Gastroesophageal sphincter (tissue), 4 donors: ENCODE results near the gene SNX15. TPM values are rescaled to one million over a fixed set of nuclear protein-coding genes. Genes with fewer than 3 reads are reported as not detected.
A peak's percentile ranks its signal among the peaks of the same experiment; 100 is the strongest.

Experiments
- ATAC-seq: fragments of 150-250 bp; one replicate; pipeline ENCODE4 v1.9.1; 2016; ENCODE audit warnings: mild to moderate bottlenecking, moderate library complexity
- H3K27ac ChIP-seq, 4 donors: fragments of 200-600 bp; sonication (generic) in 3 of 4; 1 replicate in 3 of 4; 2 replicates in 1 of 4; pipeline ENCODE4 v1.5.1; 2016 to 2019
- H3K27me3 ChIP-seq: fragments of 200-600 bp; sonication (generic); one replicate; pipeline ENCODE4 v1.5.1; 2019
- H3K36me3 ChIP-seq, 2 donors: fragments of 200-600 bp; sonication (generic); one replicate each; pipeline ENCODE4 v1.5.1; 2019; ENCODE audit warnings: control low read depth in 1 of 2
- H3K4me1 ChIP-seq, 3 donors: fragments of 200-600 bp; sonication (generic); 1 replicate in 2 of 3; 2 replicates in 1 of 3; pipeline ENCODE4 v1.5.1; 2016 to 2019; ENCODE audit warnings: control low read depth in 2 of 3
- H3K4me3 ChIP-seq, 2 donors: fragments of 200-600 bp; sonication (generic); one replicate each; pipeline ENCODE4 v1.5.1; 2019; ENCODE audit warnings: mild to moderate bottlenecking in 1 of 2, moderate library complexity in 1 of 2
- H3K9me3 ChIP-seq, 3 donors: fragments of 200-600 bp; sonication (generic); one replicate each; pipeline ENCODE4 v1.5.1; 2017 to 2019; ENCODE audit warnings: control low read depth in 2 of 3
- EP300 ChIP-seq: sonication (generic); formaldehyde crosslinking; IDR thresholded peaks from one replicate; pipeline ENCODE4 v1.6.1; 2017; ENCODE audit warnings: antibody characterized with exemption, mild to moderate bottlenecking
- POLR2A ChIP-seq, 2 donors: fragments of 450-650 bp; IDR thresholded peaks; one replicate each; pipeline ENCODE4 v1.6.1; 2017; ENCODE audit warnings: antibody characterized with exemption in 2 of 2, mild to moderate bottlenecking in 2 of 2, moderate library complexity in 1 of 2
- POLR2AphosphoS5 ChIP-seq: sonication (generic); formaldehyde crosslinking; IDR thresholded peaks from one replicate; pipeline ENCODE4 v1.6.1; 2017; ENCODE audit warnings: antibody characterized with exemption
- WGBS, 2 donors: methylation state at CpG; one replicate each; pipeline ENCODE4 v1.1.5; 2018; ENCODE audit warnings: low coverage in 1 of 2; 5-methylcytosine and 5-hydroxymethylcytosine counted together
- total RNA-seq, 4 donors: library from RNA; depleted of rRNA; stranded (reverse); fragments of >200 nt; gene quantifications; one replicate each; pipeline ENCODE4 v1.1.0, GENCODE V29; 2016
- TF ChIP-seq, protein P1 (sequence below), 4 experiments: fragments of 200-600 bp in 2 of 4; fragments of 450-650 bp in 2 of 4; sonication (generic) in 1 of 4; IDR thresholded peaks; one replicate each; pipeline ENCODE4 v1.5.1; 2017 to 2019; ENCODE audit warnings: antibody characterized with exemption in 4 of 4, mild to moderate bottlenecking in 2 of 4, moderate library complexity in 2 of 4

The SNX15 gene
- total RNA-seq, 4 donors from 2014 or later: 23.6 to 42.5 (median 30.1) TPM

DNA sequence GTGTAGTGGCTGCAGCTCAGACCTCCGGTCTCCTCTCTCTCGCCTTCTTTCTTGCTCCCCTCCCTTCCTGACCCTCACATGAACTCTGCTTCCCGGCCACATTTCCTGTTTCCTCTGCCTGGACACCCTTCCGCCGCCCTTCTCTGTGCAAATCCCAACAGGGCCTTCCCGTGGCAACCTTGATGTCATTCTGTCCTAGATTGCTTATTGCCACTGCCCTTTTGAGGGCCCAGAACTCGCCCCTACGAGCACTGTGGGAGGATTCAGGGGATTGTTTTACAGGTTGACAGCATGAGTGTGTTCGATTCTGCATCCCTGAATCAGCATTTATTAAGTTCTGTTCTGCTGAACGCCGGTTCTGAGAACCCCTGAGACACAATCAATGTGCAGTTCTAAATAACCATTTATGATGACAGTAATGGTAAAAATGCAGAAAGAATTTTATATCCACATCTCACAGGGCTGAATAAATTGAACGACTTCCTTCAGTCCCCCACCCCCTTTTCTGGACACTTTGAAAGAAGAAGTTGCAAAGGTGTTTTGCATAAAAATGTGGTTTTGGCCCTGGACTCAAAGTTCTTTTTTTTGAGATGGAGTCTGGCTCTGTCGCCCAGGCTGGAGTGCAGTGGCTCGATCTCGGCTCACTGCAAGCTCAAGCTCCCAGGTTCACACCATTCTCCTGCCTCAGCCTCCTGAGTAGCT, 36.9 kb upstream of the SNX15 start:
- peak overlapping the region in 1 of 2 donors; percentile 28 for H3K4me3 ChIP-seq
- WGBS, 2 donors: 37 to 39% methylated on average over 9 to 12 of the region's 15 CpGs
- H3K27ac ChIP-seq: peak overlapping the region in 3 of 4 donors; percentile 1 to 52 (median 32)

DNA sequence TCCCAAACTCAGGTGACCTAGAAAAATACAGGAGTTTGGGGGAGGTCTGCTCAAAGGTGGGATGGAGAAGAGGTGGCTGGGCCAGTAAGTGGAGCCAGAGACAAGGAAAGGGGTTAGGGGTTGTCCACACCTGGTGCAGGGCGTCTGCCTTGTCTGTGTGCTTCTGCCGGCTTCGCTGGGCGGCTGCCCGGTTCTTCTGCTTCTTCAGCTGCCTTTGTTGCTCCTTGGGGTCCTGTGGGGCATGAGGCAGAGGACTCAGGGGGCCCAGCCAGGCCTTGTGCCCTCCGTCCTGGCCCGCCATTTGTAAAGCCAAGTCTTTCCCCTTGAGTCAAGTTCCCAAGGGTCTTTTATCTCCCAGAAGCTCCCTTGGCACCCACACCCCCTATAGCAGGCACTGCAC, 32.9 kb upstream of the SNX15 start:
- no peaks in the 10 kb centered on the region for H3K9me3 ChIP-seq
- 80% methylated on average over 1 of the region's 7 CpGs; no CpG with 5 or more reads in 1 of the 2 donors for WGBS, 2 donors
- peaks cover 0 to 10% of the 10 kb centered on the region in 2 donors for H3K36me3 ChIP-seq
- H3K4me1 ChIP-seq: peaks cover 0 to 37% (median 0%) of the 10 kb centered on the region in 3 donors
- H3K4me3 ChIP-seq: no peak overlapping the region
- no peak for TF ChIP-seq POLR2A (IDR thresholded peaks at IDR 0.05)
- TF ChIP-seq, protein P1, sequence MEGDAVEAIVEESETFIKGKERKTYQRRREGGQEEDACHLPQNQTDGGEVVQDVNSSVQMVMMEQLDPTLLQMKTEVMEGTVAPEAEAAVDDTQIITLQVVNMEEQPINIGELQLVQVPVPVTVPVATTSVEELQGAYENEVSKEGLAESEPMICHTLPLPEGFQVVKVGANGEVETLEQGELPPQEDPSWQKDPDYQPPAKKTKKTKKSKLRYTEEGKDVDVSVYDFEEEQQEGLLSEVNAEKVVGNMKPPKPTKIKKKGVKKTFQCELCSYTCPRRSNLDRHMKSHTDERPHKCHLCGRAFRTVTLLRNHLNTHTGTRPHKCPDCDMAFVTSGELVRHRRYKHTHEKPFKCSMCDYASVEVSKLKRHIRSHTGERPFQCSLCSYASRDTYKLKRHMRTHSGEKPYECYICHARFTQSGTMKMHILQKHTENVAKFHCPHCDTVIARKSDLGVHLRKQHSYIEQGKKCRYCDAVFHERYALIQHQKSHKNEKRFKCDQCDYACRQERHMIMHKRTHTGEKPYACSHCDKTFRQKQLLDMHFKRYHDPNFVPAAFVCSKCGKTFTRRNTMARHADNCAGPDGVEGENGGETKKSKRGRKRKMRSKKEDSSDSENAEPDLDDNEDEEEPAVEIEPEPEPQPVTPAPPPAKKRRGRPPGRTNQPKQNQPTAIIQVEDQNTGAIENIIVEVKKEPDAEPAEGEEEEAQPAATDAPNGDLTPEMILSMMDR (IDR thresholded peaks at IDR 0.05): no peak
- no peak for TF ChIP-seq POLR2AphosphoS5
- no peak for TF ChIP-seq EP300
- ATAC-seq: no peak
- H3K27me3 ChIP-seq: no peaks in the 10 kb centered on the region
- no peak overlapping the region for H3K27ac ChIP-seq

More for the DNA sequence above, 36.9 kb upstream of the SNX15 start:
- Histone ChIP-seq H3K4me1 (peaks cover 0 to 25% (median 0%) of the 10 kb centered on the region in 3 donors), H3K9me3 (no peaks in the 10 kb centered on the region), H3K36me3 (peaks cover 0 to 10% of the 10 kb centered on the region in 2 donors), H3K27me3 (no peaks in the 10 kb centered on the region)
- no peak for TF ChIP-seq POLR2AphosphoS5
- TF ChIP-seq, protein P1 (IDR thresholded peaks at IDR 0.05): no peak
- no peak for TF ChIP-seq POLR2A (IDR thresholded peaks at IDR 0.05)
- no peak for TF ChIP-seq EP300
- ATAC-seq: peak; percentile 77

DNA sequence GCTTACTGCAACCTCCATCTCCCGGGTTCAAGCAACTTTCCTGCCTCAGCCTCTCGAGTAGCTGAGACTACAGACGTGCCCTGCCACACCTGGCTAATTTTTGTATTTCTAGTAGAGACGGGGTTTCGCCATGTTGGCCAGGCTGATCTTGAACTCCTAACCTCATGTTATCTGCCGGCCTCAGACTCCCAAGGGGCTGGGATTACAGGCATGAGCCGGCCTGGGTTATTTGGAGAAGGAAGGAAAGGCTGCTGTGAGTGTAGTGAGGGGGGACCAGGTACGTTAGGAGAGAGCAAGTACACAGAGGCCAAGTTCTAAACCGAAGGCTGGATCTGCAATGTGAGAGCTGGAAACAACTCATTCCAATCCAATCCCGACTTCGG, 30.9 kb upstream of the SNX15 start:
- H3K4me1 ChIP-seq: peaks cover 0 to 22% (median 0%) of the 10 kb centered on the region in 3 donors
- peaks cover 0 to 10% of the 10 kb centered on the region in 2 donors for H3K36me3 ChIP-seq
- H3K4me3 ChIP-seq: peak overlapping the region; percentile 15 to 51
- TF ChIP-seq POLR2AphosphoS5: no peak
- TF ChIP-seq, protein P1 (IDR thresholded peaks at IDR 0.05): no peak
- no peak for TF ChIP-seq POLR2A (IDR thresholded peaks at IDR 0.05)
- TF ChIP-seq EP300: no peak
- ATAC-seq: peak; percentile 22
- H3K27me3 ChIP-seq: no peaks in the 10 kb centered on the region
- H3K9me3 ChIP-seq: no peaks in the 10 kb centered on the region
- 8% methylated on average over 5 of the region's 11 CpGs; no CpG with 5 or more reads in 1 of the 2 donors for WGBS, 2 donors
- H3K27ac ChIP-seq: peak overlapping the region in 3 of 4 donors; percentile 59 to 77 (median 71)

DNA sequence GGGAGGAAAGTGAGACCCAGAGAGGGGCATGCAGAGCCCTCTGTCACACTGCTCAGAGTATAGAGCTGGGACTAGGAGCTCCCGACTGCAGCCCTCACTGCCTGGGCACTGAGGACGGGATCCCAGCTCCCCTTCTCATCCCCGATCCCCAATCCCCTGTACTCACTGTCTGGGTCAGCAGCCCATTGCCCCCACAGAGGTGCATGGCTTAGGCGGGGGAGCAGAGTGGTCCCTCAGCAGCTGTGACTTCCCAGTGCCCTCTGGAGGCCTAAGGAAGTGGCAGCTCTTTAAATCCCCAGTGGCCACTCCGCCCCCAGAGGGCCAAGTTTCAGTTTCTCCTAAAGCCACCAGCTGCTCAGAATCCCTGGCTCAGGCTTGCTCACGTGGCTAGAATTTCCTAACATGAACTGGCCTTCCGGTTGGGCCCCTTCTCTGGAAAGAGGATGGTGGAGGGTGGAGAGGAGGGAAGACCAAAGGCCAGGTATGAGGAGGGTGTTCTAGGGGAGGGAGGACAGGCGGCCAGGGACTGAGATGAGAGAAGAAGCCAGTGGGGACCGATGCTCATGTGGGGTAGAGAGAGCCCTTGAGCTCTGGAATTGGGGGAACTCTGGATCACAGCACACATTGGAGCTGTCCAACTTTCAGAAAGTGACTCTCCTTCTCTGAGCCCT, 30.4 kb upstream of the SNX15 start, which contains the start of gene BATF2:
Gene BATF2, minus strand, starts transcription at position 262 of the 671 bp plus-strand sequence. Its CDS starts 57 bp downstream, at position 205.
- no peaks in the 10 kb centered on the region for H3K27me3 ChIP-seq
- no peaks in the 10 kb centered on the region for H3K9me3 ChIP-seq
- H3K27ac ChIP-seq: peak within 1 kb of the TSS in 3 of 4 donors; percentile 59 to 77 (median 71)
- ATAC-seq: peak; percentile 91
- no peak for TF ChIP-seq POLR2A (IDR thresholded peaks at IDR 0.05)
- TF ChIP-seq, protein P1 (IDR thresholded peaks at IDR 0.05): peak in 3 of 4 experiments; percentile 55 to 64 (median 62)
- peak; percentile 25 for TF ChIP-seq POLR2AphosphoS5
- TF ChIP-seq EP300: no peak
- H3K4me3 ChIP-seq: peak within 1 kb of the TSS; percentile 15 to 51
- H3K4me1 ChIP-seq: peaks cover 0 to 22% (median 0%) of the 10 kb centered on the region in 3 donors
- H3K36me3 ChIP-seq: peaks cover 0 to 6% of the 10 kb centered on the region in 2 donors
- 26 to 75% methylated on average over 2 to 6 of the region's 9 CpGs for WGBS, 2 donors
